Activated CD4-positive, alpha-beta T cell treated with anti-CD3 and anti-CD28 coated beads, Interleukin-2, Interleukin-4, amounts not matched to agents 100 ng/mL and 50 ng/mL, durations not matched to agents 16 hours and 8 hours (primary cell): ENCODE data around the gene APLP2.
A peak's percentile ranks its signal among the peaks of the same experiment; 100 is the strongest.
"Not testable (repeated sequence)": the region's sequence is repeated elsewhere in the genome, so short reads cannot be mapped to it uniquely, and the experiment has no call there.

Source experiments
- DNase-seq: peaks from one replicate; pipeline ENCODE4 v3.0.0-alpha.2; 2020; ENCODE audit warnings: low spot score

APLP2 gene

DNA sequence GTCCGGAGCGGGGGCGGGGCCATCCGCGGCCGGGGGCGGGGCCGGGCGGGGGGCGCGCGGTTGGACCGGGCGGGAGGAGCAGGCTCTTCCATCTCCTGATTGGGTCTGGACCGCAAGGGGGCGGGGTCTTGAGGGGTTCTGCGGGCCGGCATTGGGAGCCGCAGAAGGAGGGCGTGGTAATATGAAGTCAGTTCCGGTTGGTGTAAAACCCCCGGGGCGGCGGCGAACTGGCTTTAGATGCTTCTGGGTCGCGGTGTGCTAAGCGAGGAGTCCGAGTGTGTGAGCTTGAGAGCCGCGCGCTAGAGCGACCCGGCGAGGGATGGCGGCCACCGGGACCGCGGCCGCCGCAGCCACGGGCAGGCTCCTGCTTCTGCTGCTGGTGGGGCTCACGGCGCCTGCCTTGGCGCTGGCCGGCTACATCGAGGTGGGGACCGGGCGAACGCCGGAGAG is at the start of gene APLP2:
Gene APLP2, plus strand, starts transcription at position 236 of the 450 bp plus-strand sequence. Its CDS starts 84 bp downstream, at position 320.
- DNase-seq, result peak; percentile 97

- DNase-seq, result no peak
Observed at GRCh38 chr11:130020323-130020722, 49.4 kb upstream of the APLP2 start.

DNA sequence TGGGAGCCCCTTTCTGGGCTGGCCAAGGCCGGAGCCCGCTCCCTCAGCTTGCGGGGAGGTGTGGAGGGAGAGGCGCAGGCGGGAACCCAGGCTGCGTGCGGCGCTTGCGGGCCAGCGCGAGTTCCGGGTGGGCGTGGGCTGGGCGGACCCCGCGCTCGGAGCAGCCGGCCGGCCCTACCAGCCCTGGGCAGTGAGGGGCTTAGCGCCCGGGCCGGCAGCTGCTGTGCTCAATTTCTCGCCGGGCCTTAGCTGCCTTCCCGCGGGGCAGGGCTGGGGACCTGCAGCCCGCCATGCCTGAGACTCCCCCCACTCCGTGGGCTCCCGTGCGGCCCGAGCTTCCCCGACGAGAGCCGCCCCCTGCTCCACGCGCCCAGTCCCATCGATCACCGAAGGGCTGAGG is 48.1 kb upstream of the APLP2 start:
- DNase-seq, result not testable (repeated sequence)

GRCh38 chr11:130022799-130023198 is 46.9 kb upstream of the APLP2 start:
- no peak for DNase-seq

DNA sequence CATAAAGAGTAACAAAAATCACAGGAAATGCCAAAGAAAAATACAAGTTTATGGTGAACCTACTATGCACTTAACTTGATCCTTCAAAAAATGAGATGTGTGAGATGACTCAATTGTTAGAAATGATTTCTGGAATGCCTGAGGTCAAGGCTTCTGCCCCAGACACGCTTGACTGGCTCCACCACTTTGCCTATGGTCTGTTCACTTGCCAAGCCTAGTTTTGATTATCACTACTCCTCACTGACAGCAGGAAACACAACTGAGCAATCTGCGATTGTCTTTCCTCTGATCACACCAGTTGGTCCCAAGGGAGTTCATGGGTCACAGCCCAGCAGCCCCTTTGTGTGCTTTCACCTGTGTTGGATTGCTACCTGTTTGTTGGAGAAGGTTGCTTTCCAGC is 46.5 kb upstream of the APLP2 start:
- no peak for DNase-seq

DNA sequence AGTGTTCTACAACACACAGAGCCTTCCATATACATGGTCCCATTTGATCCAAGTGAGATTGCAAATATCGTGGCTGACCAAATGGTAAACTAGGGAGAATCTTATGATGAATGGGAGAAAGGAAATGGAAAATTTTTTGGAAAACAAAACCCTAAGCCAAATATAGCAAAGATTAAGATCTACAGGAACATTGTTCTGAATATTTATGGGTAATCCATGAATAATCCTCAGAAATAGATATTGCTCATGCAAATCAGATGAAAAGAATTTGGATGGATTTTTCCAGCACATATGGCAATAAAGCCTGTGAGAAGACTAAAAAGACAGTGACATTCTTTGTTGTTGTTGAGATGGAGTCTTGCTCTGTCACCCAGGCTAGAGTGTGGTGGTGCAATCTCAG is 45.3 kb upstream of the APLP2 start:
- no peak for DNase-seq

DNA sequence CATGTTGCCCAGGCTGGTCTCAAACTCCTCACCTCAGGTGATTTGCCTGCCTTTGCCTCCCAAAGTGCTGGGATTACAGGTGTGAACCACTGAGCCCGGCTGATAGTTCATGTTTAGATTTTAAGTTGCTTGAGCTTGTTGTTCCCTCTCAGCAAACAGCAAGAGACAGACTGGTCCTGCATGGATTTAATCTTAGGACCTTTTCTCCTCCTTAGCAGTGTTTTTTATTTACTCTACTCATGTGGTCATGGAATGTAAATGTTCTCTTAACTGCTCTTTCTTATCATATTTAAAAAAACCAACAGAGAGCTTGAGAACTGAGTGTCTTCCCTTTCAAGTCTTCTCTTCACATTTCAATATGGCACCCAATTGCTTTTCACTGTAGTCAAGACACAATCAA is 44.3 kb upstream of the APLP2 start:
- no peak for DNase-seq

GRCh38 chr11:130029137-130029536 is 40.6 kb upstream of the APLP2 start:
- no peak for DNase-seq

- DNase-seq, result no peak
Observed at GRCh38 chr11:130031056-130031455, 38.6 kb upstream of the APLP2 start.

GRCh38 chr11:130031945-130032344 is 37.7 kb upstream of the APLP2 start:
- no peak for DNase-seq

DNA sequence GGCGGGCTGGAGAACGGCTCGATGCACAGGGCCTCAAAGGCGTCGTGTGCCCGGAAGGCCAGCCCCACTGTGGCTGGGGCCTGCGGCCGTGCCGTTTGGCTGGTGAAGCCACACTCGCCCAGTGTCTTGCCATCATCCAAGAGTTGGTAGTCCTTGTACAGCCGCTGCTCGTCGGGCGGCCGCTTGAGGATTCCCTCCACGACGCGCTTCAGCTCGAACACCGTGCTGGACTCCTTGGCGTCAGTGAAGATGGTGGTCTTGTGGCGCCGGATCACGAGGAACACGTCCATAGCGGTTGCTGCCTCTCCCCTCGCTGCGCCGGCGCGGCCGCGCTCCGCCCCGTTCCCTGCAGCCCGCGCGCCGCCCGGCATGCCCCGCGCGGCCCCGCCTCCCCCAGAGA is 36.8 kb upstream of the APLP2 start:
- DNase-seq, result no peak

GRCh38 chr11:130034236-130034635 is 35.5 kb upstream of the APLP2 start:
- no peak for DNase-seq

DNA sequence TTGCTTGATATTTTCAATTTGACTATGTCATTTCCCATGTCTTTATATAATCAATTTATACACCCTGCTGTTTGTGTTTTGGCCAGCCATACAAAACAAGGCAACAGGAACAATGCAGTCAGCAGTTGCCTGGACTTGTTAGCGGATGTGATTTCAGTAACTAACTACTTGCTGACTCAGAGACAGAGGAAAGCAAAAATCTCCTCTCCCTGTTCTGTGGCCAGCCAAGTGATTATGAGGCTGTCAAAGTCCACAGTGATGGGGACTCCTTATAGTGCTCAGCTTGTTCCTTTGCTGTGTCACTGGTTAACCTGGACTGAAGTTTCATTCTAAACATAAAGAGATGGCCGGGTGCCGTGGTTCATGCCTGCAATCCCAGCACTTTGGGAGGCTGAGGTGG is 32.6 kb upstream of the APLP2 start:
- no peak for DNase-seq

GRCh38 chr11:130037881-130038585 is 31.7 kb upstream of the APLP2 start:
- DNase-seq, result no peak

GRCh38 chr11:130040281-130040940 is 29.3 kb upstream of the APLP2 start:
- no peak for DNase-seq

DNA sequence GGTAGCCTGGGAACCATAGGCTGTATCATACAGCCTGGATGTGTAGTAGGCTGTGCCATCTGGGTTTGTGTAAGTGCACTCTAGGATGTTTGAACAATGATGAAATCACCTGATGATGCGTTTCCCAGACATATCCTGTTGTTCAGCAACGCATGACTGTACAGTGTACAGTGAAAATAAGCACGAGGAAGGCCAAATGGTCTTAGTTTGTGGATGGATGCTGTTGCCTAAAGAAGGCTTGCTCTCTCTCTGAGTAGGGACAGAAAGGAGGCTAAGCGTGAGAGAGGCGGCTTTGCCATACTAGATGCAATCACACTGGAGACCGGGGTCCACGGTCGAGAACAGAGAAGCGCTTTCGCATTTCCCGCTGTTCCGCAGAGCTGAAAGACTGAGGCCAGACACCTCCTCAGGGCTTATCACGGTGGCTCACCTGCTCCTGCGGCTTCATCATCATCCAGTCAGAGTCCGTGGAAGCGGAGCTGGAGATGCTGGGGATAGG is 27.6 kb upstream of the APLP2 start:
- no peak for DNase-seq

- DNase-seq, result no peak
Observed at GRCh38 chr11:130043575-130043974, 26.1 kb upstream of the APLP2 start.

DNA sequence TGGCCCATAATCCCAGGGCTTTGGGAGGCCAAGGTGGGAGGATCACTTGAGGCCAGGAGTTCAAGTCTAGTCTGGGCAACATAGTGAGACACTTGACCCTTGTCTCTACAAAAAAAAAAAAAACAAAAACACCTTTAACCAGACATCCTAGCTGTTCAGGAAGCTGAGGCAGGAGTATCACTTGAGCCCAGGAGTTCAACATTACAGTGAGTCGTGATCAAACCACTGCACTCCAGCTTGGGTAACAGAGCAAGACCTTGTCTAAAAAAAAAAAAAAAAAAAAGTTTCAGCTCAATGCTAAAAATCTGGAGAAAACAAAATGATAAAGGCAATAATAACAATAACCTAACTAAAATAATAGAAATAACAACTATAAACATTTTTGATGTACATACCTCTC is 22.6 kb upstream of the APLP2 start:
- DNase-seq, result no peak

DNA sequence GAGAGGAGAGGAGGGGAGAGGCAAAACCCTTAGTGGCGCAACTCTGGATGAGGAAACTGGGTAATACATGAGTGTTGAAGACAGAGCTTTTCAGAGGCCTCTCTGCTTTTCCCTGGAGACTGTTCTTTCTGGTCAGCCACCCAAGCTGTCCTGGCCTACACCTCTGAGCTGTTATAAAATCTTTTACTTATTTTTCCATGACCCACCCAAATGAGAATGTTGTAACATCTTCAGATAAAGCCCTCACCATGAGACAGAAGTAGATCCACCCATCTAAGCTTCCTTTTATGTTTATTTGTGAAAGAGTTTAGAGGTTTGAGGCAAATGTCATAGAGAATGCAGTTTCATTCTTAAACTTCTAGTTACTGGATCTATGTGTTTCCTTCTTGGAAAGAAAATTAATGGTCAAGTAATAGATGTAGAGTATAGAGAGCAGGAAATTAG is 20.3 kb upstream of the APLP2 start:
- no peak for DNase-seq

- DNase-seq, result no peak
Observed at GRCh38 chr11:130050257-130050656, 19.4 kb upstream of the APLP2 start.

- DNase-seq, result no peak
Observed at GRCh38 chr11:130051082-130051481, 18.6 kb upstream of the APLP2 start.

DNA sequence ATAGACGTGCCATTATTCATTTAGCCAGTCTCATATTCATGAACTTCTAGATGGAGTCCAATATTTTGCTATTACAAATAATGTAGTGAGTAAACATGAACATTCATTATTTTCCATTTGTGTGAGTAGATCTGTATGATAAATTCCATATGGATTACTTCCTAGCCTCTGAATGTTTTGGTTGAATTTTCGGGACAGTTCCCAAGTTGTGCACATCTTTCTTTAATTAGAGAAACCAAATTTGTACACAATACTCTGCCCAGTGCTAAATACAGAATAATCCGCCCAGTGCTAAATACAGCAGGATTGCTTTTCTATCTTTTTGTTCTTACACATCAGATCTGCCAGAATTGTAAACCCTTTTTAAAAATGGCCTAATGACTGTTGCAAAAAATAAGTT is 17.1 kb upstream of the APLP2 start:
- DNase-seq, result no peak

DNA sequence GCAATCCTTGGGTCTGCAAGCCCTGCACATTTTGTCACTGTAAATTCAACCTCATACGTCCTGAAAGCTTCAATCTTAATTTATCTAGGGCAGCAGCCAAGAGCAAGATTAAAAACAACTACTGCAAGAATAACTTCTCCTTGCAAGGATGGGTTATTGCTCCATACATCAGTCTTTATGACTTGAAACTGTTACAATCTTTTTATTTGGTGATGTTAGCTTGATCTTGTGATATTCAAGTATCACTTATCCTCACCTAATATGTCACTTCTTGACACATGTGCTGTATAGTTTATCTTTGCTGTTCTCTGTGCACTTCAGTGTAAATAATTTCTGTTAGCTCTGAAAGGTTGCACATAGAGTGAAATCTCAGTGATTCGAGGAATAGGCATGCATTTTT is 14.7 kb upstream of the APLP2 start:
- DNase-seq, result no peak

DNA sequence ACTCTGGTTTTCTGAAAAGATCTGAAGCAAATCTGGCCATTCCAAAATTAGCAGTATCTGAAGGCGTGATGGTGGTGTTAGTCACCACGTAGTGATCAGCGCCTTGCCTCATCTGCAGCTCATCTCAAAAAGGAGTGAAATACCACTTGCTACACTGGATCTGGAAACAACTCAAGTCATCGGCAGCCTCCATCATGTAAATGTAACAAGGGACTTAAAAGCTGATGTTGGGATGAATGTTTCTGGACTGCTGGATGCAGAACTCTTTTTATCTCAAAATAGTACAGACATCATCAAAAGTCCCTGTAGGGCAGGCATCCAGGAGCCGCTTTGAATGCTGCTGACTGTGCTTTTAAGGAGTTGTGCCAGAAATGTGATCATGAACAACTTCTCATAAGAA is 14.1 kb upstream of the APLP2 start:
- DNase-seq, result no peak
